WERI-Rb-1 (cell line): Measurements from ENCODE around the gene FTL.
A peak's percentile ranks its signal among the peaks of the same experiment; 100 is the strongest.

Experiments
- DNase-seq: peaks from one replicate; pipeline ENCODE4 v3.0.0-alpha.2; 2020
- H3K27ac ChIP-seq: fragments of 250-450 bp; sonication (Bioruptor Pico); 2 replicates; pipeline ENCODE4 v1.5.1; 2020; ENCODE audit warnings: mild to moderate bottlenecking, moderate library complexity
- H3K27me3 ChIP-seq: fragments of 250-450 bp; sonication (Bioruptor Pico); 2 replicates; pipeline ENCODE4 v1.5.1; 2021; ENCODE audit warnings: mild to moderate bottlenecking, low read depth, moderate library complexity; ENCODE audit not compliant: insufficient read depth, severe bottlenecking
- H3K36me3 ChIP-seq: fragments of 250-450 bp; sonication (Bioruptor Pico); 2 replicates; pipeline ENCODE4 v1.5.1; 2020; ENCODE audit warnings: mild to moderate bottlenecking, moderate library complexity
- H3K4me3 ChIP-seq: 2 replicates; pipeline ENCODE4 v1.5.1; 2011; ENCODE audit warnings: low read depth, mild to moderate bottlenecking, control low read depth, low read length
- H3K9me3 ChIP-seq: fragments of 250-450 bp; sonication (Bioruptor Pico); 2 replicates; pipeline ENCODE4 v1.5.1; 2021; ENCODE audit warnings: mild to moderate bottlenecking, moderate library complexity; ENCODE audit not compliant: severe bottlenecking
- TF ChIP-seq, protein P1 (sequence below): IDR thresholded peaks from 2 replicates; pipeline ENCODE4 v1.5.1; 2011; ENCODE audit warnings: low read depth, mild to moderate bottlenecking, control low read depth, inconsistent platforms, low read length

The FTL gene

GRCh38 chr19:48990400-48990799 is 25.3 kb downstream of the FTL start:
- Histone ChIP-seq H3K36me3 (peaks cover 23% of the 10 kb centered on the region), H3K4me3 (no peak overlapping the region), H3K27ac (peak overlapping the region; percentile 48), H3K9me3 (no peaks in the 10 kb centered on the region), H3K27me3 (no peaks in the 10 kb centered on the region)
- DNase-seq, result no peak
- TF ChIP-seq, protein P1, sequence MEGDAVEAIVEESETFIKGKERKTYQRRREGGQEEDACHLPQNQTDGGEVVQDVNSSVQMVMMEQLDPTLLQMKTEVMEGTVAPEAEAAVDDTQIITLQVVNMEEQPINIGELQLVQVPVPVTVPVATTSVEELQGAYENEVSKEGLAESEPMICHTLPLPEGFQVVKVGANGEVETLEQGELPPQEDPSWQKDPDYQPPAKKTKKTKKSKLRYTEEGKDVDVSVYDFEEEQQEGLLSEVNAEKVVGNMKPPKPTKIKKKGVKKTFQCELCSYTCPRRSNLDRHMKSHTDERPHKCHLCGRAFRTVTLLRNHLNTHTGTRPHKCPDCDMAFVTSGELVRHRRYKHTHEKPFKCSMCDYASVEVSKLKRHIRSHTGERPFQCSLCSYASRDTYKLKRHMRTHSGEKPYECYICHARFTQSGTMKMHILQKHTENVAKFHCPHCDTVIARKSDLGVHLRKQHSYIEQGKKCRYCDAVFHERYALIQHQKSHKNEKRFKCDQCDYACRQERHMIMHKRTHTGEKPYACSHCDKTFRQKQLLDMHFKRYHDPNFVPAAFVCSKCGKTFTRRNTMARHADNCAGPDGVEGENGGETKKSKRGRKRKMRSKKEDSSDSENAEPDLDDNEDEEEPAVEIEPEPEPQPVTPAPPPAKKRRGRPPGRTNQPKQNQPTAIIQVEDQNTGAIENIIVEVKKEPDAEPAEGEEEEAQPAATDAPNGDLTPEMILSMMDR, result no peak

GRCh38 chr19:48991011-48991609 is 26.0 kb downstream of the FTL start:
- peak overlapping the region; percentile 83; the same call in 1 of the 2 replicates for H3K27ac ChIP-seq
- TF ChIP-seq, protein P1, result no peak
- no peaks in the 10 kb centered on the region for H3K27me3 ChIP-seq
- H3K4me3 ChIP-seq, result no peak overlapping the region
- DNase-seq, result no peak
- H3K9me3 ChIP-seq, result no peaks in the 10 kb centered on the region
- H3K36me3 ChIP-seq, result peaks cover 20% of the 10 kb centered on the region

DNA sequence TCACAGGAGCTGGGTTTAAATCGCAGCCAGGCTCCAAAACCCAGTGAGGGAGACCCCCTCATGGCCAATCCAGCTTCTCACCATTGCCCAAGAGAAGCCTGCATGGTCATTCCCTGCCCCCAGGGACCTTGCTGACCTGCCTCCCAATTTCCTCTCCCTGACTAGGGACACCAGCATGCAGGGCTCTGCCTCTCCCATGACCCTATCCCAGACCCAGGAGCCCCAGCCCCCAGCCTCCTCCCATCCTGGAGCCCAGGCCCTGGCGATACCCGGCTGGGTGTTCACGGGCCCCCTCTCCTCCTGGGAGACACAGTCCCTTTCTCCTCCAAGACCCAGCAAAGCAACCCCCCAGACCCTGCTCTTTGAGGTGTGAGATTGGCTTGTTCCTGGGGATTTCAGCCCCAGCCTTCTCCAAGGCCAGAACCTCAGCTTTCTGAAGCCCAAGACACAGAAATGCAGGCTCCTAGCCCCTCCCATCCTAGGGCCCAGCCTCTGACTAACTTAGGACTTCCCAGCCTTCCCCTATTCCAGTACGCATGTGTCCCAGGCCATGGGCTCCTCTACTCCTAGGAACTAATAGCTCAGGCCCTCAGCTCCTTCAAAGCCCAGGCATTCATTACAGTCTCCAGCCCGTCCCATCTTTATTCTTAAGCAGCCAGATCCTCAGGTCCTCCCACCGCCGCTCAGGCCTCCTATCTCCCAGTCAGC is 26.9 kb downstream of the FTL start:
- no peaks in the 10 kb centered on the region for H3K27me3 ChIP-seq
- peaks cover 20% of the 10 kb centered on the region for H3K36me3 ChIP-seq
- peak overlapping the region; percentile 77 for H3K4me3 ChIP-seq
- TF ChIP-seq, protein P1, result no peak
- peak; percentile 47 for DNase-seq
- no peaks in the 10 kb centered on the region for H3K9me3 ChIP-seq
- H3K27ac ChIP-seq, result peak overlapping the region; percentile 83

DNA sequence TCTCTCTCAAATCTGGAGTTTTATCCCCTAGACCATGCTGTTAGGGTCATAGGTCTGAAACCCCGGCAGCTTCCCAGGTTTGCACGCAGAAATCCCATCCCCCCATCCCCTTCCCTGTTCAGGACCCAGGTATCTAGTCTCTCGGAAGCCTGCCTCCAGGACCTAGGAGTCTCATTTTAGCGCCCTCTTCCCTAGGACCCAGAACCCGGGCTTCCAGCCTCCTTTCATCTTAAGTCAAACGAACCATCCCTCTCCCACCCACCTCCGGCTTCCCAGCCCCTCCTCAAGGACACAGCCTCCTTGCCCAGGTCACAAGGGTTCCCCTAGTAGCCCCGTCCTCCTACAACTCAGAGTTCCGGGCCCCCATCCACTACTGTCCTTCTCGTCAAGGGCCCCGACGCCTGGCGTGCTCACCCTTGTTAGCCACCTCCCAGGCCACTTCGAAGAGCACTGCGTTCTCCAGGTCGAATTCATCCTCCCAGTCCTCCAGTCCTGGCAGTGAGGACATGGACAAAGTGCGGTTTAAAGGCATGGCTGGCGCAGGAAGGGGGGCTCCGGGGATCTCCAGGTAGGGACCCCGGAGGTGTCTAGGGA is 27.6 kb downstream of the FTL start:
- Histone ChIP-seq H3K36me3 (peaks cover 20% of the 10 kb centered on the region), H3K27ac (peak overlapping the region; percentile 83), H3K9me3 (no peaks in the 10 kb centered on the region), H3K4me3 (peak overlapping the region; percentile 77), H3K27me3 (no peaks in the 10 kb centered on the region)
- no peak for DNase-seq
- TF ChIP-seq, protein P1, result no peak

GRCh38 chr19:48993175-48994034 is 28.3 kb downstream of the FTL start, which contains the start of the genes GYS1 and RUVBL2:
Gene GYS1 (minus strand): TSS chr19:48993309. CDS start chr19:48993112, 197 bp downstream.
Gene RUVBL2 (plus strand): TSS chr19:48993887. CDS start chr19:48993912, 25 bp downstream.
- peaks cover 15% of the 10 kb centered on the region for H3K36me3 ChIP-seq
- TF ChIP-seq, protein P1, result peak; percentile 88
- peak; percentile 99 for DNase-seq
- H3K4me3 ChIP-seq, result peak within 1 kb of the TSS; percentile 77
- no peaks in the 10 kb centered on the region for H3K27me3 ChIP-seq
- H3K27ac ChIP-seq, result peak within 1 kb of the TSS; percentile 90
- H3K9me3 ChIP-seq, result no peaks in the 10 kb centered on the region
